Neuronal stem cell (in vitro differentiated cells): ENCODE measurements around the gene NFS1. TPM values are rescaled to one million over a fixed set of nuclear protein-coding genes. Genes with fewer than 3 reads are reported as not detected.

Experiments used
- small RNA-seq: library from polyadenylated mRNA; stranded (forward); fragments of <200 nt; extraction: miRNeasy Mini kit (QIAGEN cat#:217004); gene quantifications from one replicate; pipeline ENCODE3, GENCODE V24; 2013; ENCODE audit not compliant: insufficient read depth

NFS1 gene

Small RNA genes within 50 kb of the gene (small RNA-seq; reads per million reads assigned to genes)
- not detected for gene RNU6-759P
